OCI-LY7 (cell line): ENCODE data around the gene CASP4. TPM values are rescaled to one million over a fixed set of nuclear protein-coding genes. Genes with fewer than 3 reads are reported as not detected.
"Not testable (repeated sequence)": the region's sequence is repeated elsewhere in the genome, so short reads cannot be mapped to it uniquely, and the experiment has no call there.

Experiments used
- BruUV-seq: library from RNA; stranded (reverse); fragments of 400-500 nt; replicated peaks from 2 replicates; lab custom pipeline; 2021; lab: Mats Ljungman, UMichigan
- CTCF ChIA-PET: fragments of 300-600 bp; sonication (Branson Sonifier 250); formaldehyde crosslinking; loops from one replicate; lab custom pipeline; 2022; ENCODE audit warnings: antibody characterized with exemption; ENCODE audit not compliant: unreplicated experiment; lab: Charles Lee
- POLR2A ChIA-PET: fragments of 300-600 bp; sonication (Branson Sonifier 250); formaldehyde crosslinking; loops from one replicate; lab custom pipeline; 2022; ENCODE audit warnings: antibody characterized with exemption; lab: Charles Lee
- DNase-seq: peaks from one replicate; pipeline ENCODE4 v3.0.0-alpha.2; 2015; ENCODE audit warnings: low spot score
- H2AFZ ChIP-seq: fragments of 200-600 bp; sonication (generic), shearing (Covaris generic); 2 replicates; pipeline ENCODE4 v1.6.1; 2014; ENCODE audit warnings: mild to moderate bottlenecking, antibody characterized with exemption, low read length, moderate library complexity
- H3K27ac ChIP-seq: fragments of 200-600 bp; sonication (generic); 2 replicates; pipeline ENCODE4 v1.5.1; 2014; ENCODE audit warnings: mixed run types, low read depth, mild to moderate bottlenecking, moderate library complexity, low read length, inconsistent platforms; ENCODE audit not compliant: poor library complexity, severe bottlenecking
- H3K36me3 ChIP-seq: fragments of 200-600 bp; sonication (generic); 2 replicates; pipeline ENCODE4 v1.6.1; 2014; ENCODE audit warnings: mild to moderate bottlenecking, antibody characterized with exemption, low read length, moderate library complexity, mixed read lengths; ENCODE audit not compliant: insufficient read depth
- H3K4me1 ChIP-seq: fragments of 200-600 bp; sonication (generic); 2 replicates; pipeline ENCODE4 v1.5.1; 2014; ENCODE audit warnings: mild to moderate bottlenecking, low read length; ENCODE audit not compliant: insufficient read depth, poor library complexity, severe bottlenecking
- H3K4me2 ChIP-seq: fragments of 200-600 bp; sonication (generic); 2 replicates; pipeline ENCODE4 v1.6.1; 2014; ENCODE audit warnings: mild to moderate bottlenecking, low read length
- H3K4me3 ChIP-seq: fragments of 200-600 bp; sonication (generic); 2 replicates; pipeline ENCODE4 v1.5.1; 2014; ENCODE audit warnings: mild to moderate bottlenecking, low read depth, low read length; ENCODE audit not compliant: poor library complexity, severe bottlenecking
- H3K79me2 ChIP-seq: fragments of 200-600 bp; sonication (generic); 2 replicates; pipeline ENCODE4 v1.6.1; 2016; ENCODE audit warnings: low read depth, mild to moderate bottlenecking, low read length, moderate library complexity, mixed read lengths; ENCODE audit not compliant: insufficient read depth
- H3K9me2 ChIP-seq: fragments of 200-600 bp; sonication (generic); 2 replicates; pipeline ENCODE4 v1.6.1; 2016; ENCODE audit warnings: mild to moderate bottlenecking, low read length, mixed read lengths; ENCODE audit not compliant: insufficient read depth
- H3K9me3 ChIP-seq: fragments of 200-600 bp; sonication (generic); 2 replicates; pipeline ENCODE4 v1.6.1; 2014; ENCODE audit warnings: mild to moderate bottlenecking, mixed run types, low read length, mixed read lengths
- H4K20me1 ChIP-seq: fragments of 200-600 bp; sonication (generic); 2 replicates; pipeline ENCODE4 v1.6.1; 2014; ENCODE audit warnings: mild to moderate bottlenecking, antibody characterized with exemption, low read length, moderate library complexity, mixed read lengths; ENCODE audit not compliant: insufficient read depth
- CTCF ChIP-seq: fragments of 200-600 bp; sonication (generic); conservative IDR thresholded peaks from 2 replicates; pipeline ENCODE4 v1.5.1; 2014; ENCODE audit warnings: mild to moderate bottlenecking, antibody characterized with exemption, low read length, moderate library complexity, mixed read lengths
- EZH2phosphoT487 ChIP-seq: fragments of 200-600 bp; sonication (generic); IDR thresholded peaks from 2 replicates; pipeline ENCODE4 v1.6.1; 2018; ENCODE audit warnings: low read depth, borderline replicate concordance, mild to moderate bottlenecking, mixed run types, antibody characterized with exemption, low read length, moderate library complexity, mixed read lengths
- intact Hi-C: fragments of 100-400 bp; cut with micrococcal nuclease; formaldehyde crosslinking; loops from one replicate; pipeline ENCODE4 v1.10.0; 2022; ENCODE audit not compliant: unreplicated experiment
- total RNA-seq, 2 experiments: library from RNA; depleted of rRNA in 1 of 2; stranded (reverse); fragments of >200 nt in 1 of 2; shearing (Covaris generic) in 1 of 2; gene quantifications; 2 replicates each; pipeline ENCODE4 v1.2.3, GENCODE V29; 2014 to 2022

The CASP4 gene
- total RNA-seq, 2 experiments from 2014 or later = 0.88 to 1.6 TPM

GRCh38 chr11:104934594-104934993, 33.8 kb downstream of the CASP4 start:
- CTCF ChIA-PET = no interaction called here
- Histone ChIP-seq H3K27ac (no peak overlapping the region), H3K4me3 (no peak overlapping the region), H3K4me2 (no peak overlapping the region), H3K4me1 (no peaks in the 10 kb centered on the region), H3K36me3 (no peaks in the 10 kb centered on the region), H4K20me1 (no peaks in the 10 kb centered on the region), H3K79me2 (no peaks in the 10 kb centered on the region), H3K9me3 (no peaks in the 10 kb centered on the region), H3K9me2 (no peaks in the 10 kb centered on the region), H2AFZ (no peak overlapping the region)
- intact Hi-C loops = no loop called here
- no TSS peak for BruUV-seq
- POLR2A ChIA-PET = interaction anchor here (0.6 kb wide), 1 partner anchor 1508 kb away, joined by 3 read pairs; no protein-coding TSS in a partner anchor
- DNase-seq = no peak
- no peak for TF ChIP-seq EZH2phosphoT487

- H4K20me1 ChIP-seq, intact Hi-C loops, CTCF ChIA-PET, H3K9me3 ChIP-seq, H3K79me2 ChIP-seq, H3K27ac ChIP-seq, DNase-seq, BruUV-seq, H2AFZ ChIP-seq, H3K4me2 ChIP-seq, H3K9me2 ChIP-seq, H3K36me3 ChIP-seq, H3K4me3 ChIP-seq, H3K4me1 ChIP-seq: not testable (repeated sequence)
- POLR2A ChIA-PET = interaction anchor here (0.6 kb wide), 1 partner anchor 1507 kb away, joined by 3 read pairs; no protein-coding TSS in a partner anchor
Measured at GRCh38 chr11:104934073-104934472, 34.3 kb downstream of the CASP4 start.

DNA sequence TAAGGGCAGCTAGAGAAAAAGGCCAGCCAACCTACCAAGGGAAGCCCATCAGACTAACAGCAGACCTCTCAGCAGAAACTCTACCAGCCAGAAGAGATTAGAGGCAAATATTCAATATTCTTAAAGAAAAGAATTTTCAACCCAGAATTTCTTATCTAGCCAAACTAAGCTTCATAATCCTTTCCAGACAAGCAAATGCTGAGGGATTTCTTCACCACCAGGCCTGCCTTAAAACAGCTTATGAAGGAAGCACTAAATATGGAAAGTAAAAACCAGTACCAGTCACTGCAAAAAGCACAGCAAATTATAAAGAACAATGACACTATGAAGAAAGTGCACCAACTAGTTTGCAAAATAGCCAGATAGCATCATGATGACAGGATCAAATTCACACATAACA, 39.6 kb downstream of the CASP4 start:
- TF ChIP-seq CTCF (no peak), EZH2phosphoT487 (no peak)
- no peak for DNase-seq
- POLR2A ChIA-PET = no interaction called here
- Histone ChIP-seq H3K27ac (no peak overlapping the region), H3K4me2 (no peak overlapping the region), H2AFZ (no peak overlapping the region), H3K36me3 (no peaks in the 10 kb centered on the region), H3K9me2 (no peaks in the 10 kb centered on the region), H3K9me3 (no peaks in the 10 kb centered on the region), H3K4me1 (no peaks in the 10 kb centered on the region), H3K4me3 (no peak overlapping the region), H3K79me2 (no peaks in the 10 kb centered on the region), H4K20me1 (no peaks in the 10 kb centered on the region)
- intact Hi-C loops = no loop called here
- BruUV-seq = no TSS peak
- CTCF ChIA-PET = no interaction called here
